Frontal cortex (tissue), 4 donors: ENCODE results near the gene LRP1B. TPM values are rescaled to one million over a fixed set of nuclear protein-coding genes. Genes with fewer than 3 reads are reported as not detected.
A peak's percentile ranks its signal among the peaks of the same experiment; 100 is the strongest.

Experiments used
- DNase-seq, 2 donors: peaks; one replicate each; pipeline ENCODE4 v3.0.0; 2012; ENCODE audit warnings: low spot score in 2 of 2
- FAIRE-seq: peaks from 2 replicates; lab custom pipeline; 2012; peaks lifted over from hg19 to GRCh38; lab: Jason Lieb, UNC
- total RNA-seq: library from RNA; depleted of rRNA; stranded (reverse); fragments of >200 nt; gene quantifications from one replicate; pipeline ENCODE4 v1.2.3, GENCODE V29; 2014
- donor health status: control.
- donor health status: control.
- donor health status: control.

Gene LRP1B
- total RNA-seq, 1 donor from 2014 or later: 84.0 TPM

- no peak for FAIRE-seq
- no peak for DNase-seq
Measured at GRCh38 chr2:140918426-140918825, 1212.4 kb downstream of the LRP1B start.

- no peak for FAIRE-seq
- no peak for DNase-seq
Measured at GRCh38 chr2:140916410-140916809, 1214.4 kb downstream of the LRP1B start.

- FAIRE-seq: no peak
Measured at GRCh38 chr2:140910683-140911082, 1220.1 kb downstream of the LRP1B start.

GRCh38 chr2:140905083-140905781, 1225.6 kb downstream of the LRP1B start:
- FAIRE-seq (no peak), DNase-seq (no peak)

More at GRCh38 chr2:140910683-140911082, 1220.1 kb downstream of the LRP1B start:
- no peak for DNase-seq

- no peak for FAIRE-seq
Measured at GRCh38 chr2:140895378-140895777, 1235.4 kb downstream of the LRP1B start.

GRCh38 chr2:140893685-140894084, 1237.1 kb downstream of the LRP1B start:
- FAIRE-seq (no peak), DNase-seq (no peak)

More at GRCh38 chr2:140895378-140895777, 1235.4 kb downstream of the LRP1B start:
- no peak for DNase-seq

GRCh38 chr2:140892911-140893637, 1237.7 kb downstream of the LRP1B start:
- no peak for FAIRE-seq
- DNase-seq: no peak

GRCh38 chr2:140892436-140892835, 1238.4 kb downstream of the LRP1B start:
- FAIRE-seq: no peak
- DNase-seq: no peak

- FAIRE-seq (no peak), DNase-seq (no peak)
Measured at GRCh38 chr2:140891614-140892212, 1239.1 kb downstream of the LRP1B start.

- DNase-seq (no peak), FAIRE-seq (no peak)
Measured at GRCh38 chr2:140882671-140883620, 1247.9 kb downstream of the LRP1B start.

- DNase-seq: no peak
Measured at GRCh38 chr2:140880573-140880972, 1250.2 kb downstream of the LRP1B start.

GRCh38 chr2:140876015-140876414, 1254.8 kb downstream of the LRP1B start:
- DNase-seq (no peak), FAIRE-seq (no peak)

More at GRCh38 chr2:140880573-140880972, 1250.2 kb downstream of the LRP1B start:
- no peak for FAIRE-seq

GRCh38 chr2:140873915-140874531, 1256.8 kb downstream of the LRP1B start:
- DNase-seq: no peak
- no peak for FAIRE-seq

GRCh38 chr2:140869925-140870324, 1260.9 kb downstream of the LRP1B start:
- no peak for FAIRE-seq
- no peak for DNase-seq

GRCh38 chr2:140869107-140869506, 1261.7 kb downstream of the LRP1B start:
- DNase-seq: no peak
- FAIRE-seq: no peak

GRCh38 chr2:140865837-140866236, 1265.0 kb downstream of the LRP1B start:
- FAIRE-seq: no peak

GRCh38 chr2:140863713-140864112, 1267.1 kb downstream of the LRP1B start:
- DNase-seq: peak in 1 of 2 donors; percentile 1
- FAIRE-seq: no peak

More at GRCh38 chr2:140865837-140866236, 1265.0 kb downstream of the LRP1B start:
- no peak for DNase-seq

- FAIRE-seq (no peak), DNase-seq (no peak)
Measured at GRCh38 chr2:140862181-140862580, 1268.6 kb downstream of the LRP1B start.

- FAIRE-seq (no peak), DNase-seq (no peak)
Measured at GRCh38 chr2:140861666-140862065, 1269.2 kb downstream of the LRP1B start.
